GM21423 (cell line): ENCODE data around the gene MYRFL.
A peak's percentile ranks its signal among the peaks of the same experiment; 100 is the strongest.
"Not testable (repeated sequence)": the region's sequence is repeated elsewhere in the genome, so short reads cannot be mapped to it uniquely, and the experiment has no call there.

ENCODE experiments used
- ATAC-seq: cut with Tn5 transposase; IDR thresholded peaks from one replicate; pipeline ENCODE4 v1.9.1; 2021; ENCODE audit warnings: mild to moderate bottlenecking, moderate library complexity; ENCODE audit not compliant: unreplicated experiment

Gene MYRFL

GRCh38 chr12:69981881-69982475 is 157.0 kb downstream of the MYRFL start:
- no peak for ATAC-seq

GRCh38 chr12:69984241-69984640 is 159.2 kb downstream of the MYRFL start:
- ATAC-seq = no peak

GRCh38 chr12:69985656-69986055 is 160.6 kb downstream of the MYRFL start:
- peak; percentile 87 for ATAC-seq

GRCh38 chr12:69986114-69986513 is 161.1 kb downstream of the MYRFL start:
- no peak for ATAC-seq

GRCh38 chr12:69987579-69988091 is 162.6 kb downstream of the MYRFL start:
- ATAC-seq = no peak

GRCh38 chr12:69988481-69989321 is 163.7 kb downstream of the MYRFL start:
- ATAC-seq = no peak

- ATAC-seq = no peak
Observed at GRCh38 chr12:69991690-69992288, 166.8 kb downstream of the MYRFL start.

- no peak for ATAC-seq
Observed at GRCh38 chr12:69993433-69993832, 168.4 kb downstream of the MYRFL start.

- not testable (repeated sequence) for ATAC-seq
Observed at GRCh38 chr12:69994086-69994485, 169.1 kb downstream of the MYRFL start.

- ATAC-seq = no peak
Observed at GRCh38 chr12:69994724-69995173, 169.7 kb downstream of the MYRFL start.

GRCh38 chr12:69996241-69996640 is 171.2 kb downstream of the MYRFL start:
- no peak for ATAC-seq

- ATAC-seq = no peak
Observed at GRCh38 chr12:69996722-69997121, 171.7 kb downstream of the MYRFL start.

- no peak for ATAC-seq
Observed at GRCh38 chr12:69998011-69998410, 173.0 kb downstream of the MYRFL start.

- no peak for ATAC-seq
Observed at GRCh38 chr12:69998922-69999321, 173.9 kb downstream of the MYRFL start.

GRCh38 chr12:69999561-69999960 is 174.5 kb downstream of the MYRFL start:
- ATAC-seq = no peak

GRCh38 chr12:70002097-70002911 is 177.3 kb downstream of the MYRFL start:
- no peak for ATAC-seq

- ATAC-seq = no peak
Observed at GRCh38 chr12:70002912-70003255, 177.9 kb downstream of the MYRFL start.

GRCh38 chr12:70005864-70006618 is 181.0 kb downstream of the MYRFL start:
- ATAC-seq = no peak

- ATAC-seq = no peak
Observed at GRCh38 chr12:70006619-70006973, 181.6 kb downstream of the MYRFL start.

GRCh38 chr12:70007687-70008086 is 182.7 kb downstream of the MYRFL start:
- ATAC-seq = no peak
